MM.1S (cell line): Measurements from ENCODE around the gene AP3S1.

Experiments used
- EZH2 ChIP-seq: fragments of 300-600 bp; sonication (generic); optimal IDR thresholded peaks from 2 replicates; pipeline ENCODE3; 2017; ENCODE audit warnings: low read depth, mild to moderate bottlenecking, antibody characterized with exemption, low read length, mixed read lengths
- EZH2phosphoT487 ChIP-seq: fragments of 300-600 bp; sonication (generic); IDR thresholded peaks from 2 replicates; pipeline ENCODE4 v1.6.1; 2018; ENCODE audit warnings: antibody characterized with exemption, low read length

- TF ChIP-seq EZH2 (no peak), EZH2phosphoT487 (no peak)
Measured at GRCh38 chr5:115892021-115892420, 50.3 kb downstream of the AP3S1 start.
